Jurkat, Clone E6-1 (cell line): Measurements from ENCODE around the gene STXBP1.
A peak's percentile ranks its signal among the peaks of the same experiment; 100 is the strongest.

Experiments used
- DNase-seq: peaks from one replicate; pipeline ENCODE4 v3.0.0-alpha.2; 2011; ENCODE audit warnings: low read depth, low spot score
- H3K4me3 ChIP-seq: 2 replicates; pipeline ENCODE4 v1.5.1; 2011; ENCODE audit warnings: mild to moderate bottlenecking, low read length, control low read depth, moderate library complexity

Gene STXBP1

DNA sequence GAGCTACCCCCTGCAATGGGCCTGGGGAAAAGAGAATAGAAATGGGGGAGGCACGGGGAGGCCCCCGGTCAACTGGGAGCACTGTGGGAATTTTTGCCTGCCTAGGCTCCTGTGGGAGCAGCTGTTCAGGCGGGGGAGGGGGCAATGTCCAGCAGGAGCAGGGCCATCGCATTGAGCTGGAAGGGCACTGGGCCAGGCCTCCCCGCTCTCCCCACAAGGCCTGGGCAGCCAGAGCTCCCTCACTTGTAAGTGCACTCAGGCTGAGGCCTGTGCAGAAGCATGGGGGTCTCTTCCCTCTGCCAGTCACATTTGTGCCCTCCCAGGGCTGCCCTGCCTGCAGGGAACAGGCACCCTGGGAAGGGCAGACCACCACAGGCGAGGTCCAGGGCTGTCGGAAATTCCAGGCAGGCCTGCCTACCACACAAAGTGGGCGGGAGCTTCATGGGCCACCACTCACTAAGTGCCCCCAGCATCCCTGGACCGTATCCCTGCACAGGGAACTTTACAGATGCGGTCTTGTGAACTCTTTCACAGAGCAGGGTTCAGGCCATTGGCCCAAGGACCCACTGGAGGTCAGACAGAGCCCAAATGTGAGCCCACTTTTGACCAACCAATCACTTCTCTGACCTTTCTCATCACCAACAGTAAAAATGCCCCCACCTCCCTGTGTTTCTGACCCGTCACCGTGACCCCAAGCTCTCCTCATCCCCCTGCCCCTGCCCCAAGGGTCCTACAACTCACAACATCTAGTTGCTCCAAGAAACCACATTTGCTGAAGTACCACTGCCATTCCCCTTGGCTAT lies 93.7 kb downstream of the STXBP1 start:
- DNase-seq, result no peak
- no peak overlapping the region for H3K4me3 ChIP-seq

DNA sequence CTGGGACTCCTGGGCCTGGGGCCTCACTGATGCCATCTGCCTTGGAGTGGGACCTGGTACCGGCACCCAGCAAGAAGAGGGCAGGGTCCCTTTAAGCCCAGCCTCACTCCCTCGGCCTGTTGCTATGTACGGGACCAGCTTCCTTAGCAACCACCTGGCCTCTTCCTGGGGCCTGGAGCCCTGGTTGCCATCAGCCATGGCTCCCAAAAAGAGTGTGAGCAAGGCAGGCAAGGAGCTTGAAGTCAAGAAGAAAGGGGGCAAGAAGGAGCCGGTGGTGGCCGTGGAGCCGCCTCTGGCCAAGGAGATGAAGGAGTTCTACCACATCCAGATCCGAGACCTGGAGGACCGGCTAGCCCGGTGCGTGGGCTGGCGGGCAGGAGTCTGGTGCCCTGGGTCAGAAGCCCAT lies 94.8 kb downstream of the STXBP1 start, which contains the start of gene CFAP157:
Gene CFAP157 (plus strand): TSS at position 153 of the 406 bp plus-strand sequence. CDS start 44 bp downstream, at position 197.
- no peak for DNase-seq
- H3K4me3 ChIP-seq, result peak within 1 kb of the TSS; percentile 2; the same call in 1 of the 2 replicates

DNA sequence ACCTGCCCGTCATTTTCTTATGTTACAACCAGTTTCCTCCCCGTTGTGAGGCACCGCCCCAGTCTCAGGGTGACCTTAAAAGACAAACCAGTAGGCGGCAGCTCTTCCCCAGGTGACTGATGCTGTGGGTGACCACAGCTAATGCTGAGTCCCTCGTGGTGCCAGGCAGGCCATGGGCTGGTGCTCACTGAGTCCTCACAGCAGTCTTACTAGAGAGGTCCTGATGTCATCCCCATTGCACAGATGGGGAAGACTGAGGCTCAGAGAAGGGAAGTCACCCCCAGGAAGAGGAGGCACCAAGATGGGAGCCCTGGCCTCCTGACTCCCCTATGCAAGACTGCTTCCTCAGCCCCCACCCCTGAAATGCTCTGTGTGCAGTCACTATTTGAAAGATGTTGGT lies 95.7 kb downstream of the STXBP1 start:
- H3K4me3 ChIP-seq, result no peak overlapping the region
- DNase-seq, result peak; percentile 55

DNA sequence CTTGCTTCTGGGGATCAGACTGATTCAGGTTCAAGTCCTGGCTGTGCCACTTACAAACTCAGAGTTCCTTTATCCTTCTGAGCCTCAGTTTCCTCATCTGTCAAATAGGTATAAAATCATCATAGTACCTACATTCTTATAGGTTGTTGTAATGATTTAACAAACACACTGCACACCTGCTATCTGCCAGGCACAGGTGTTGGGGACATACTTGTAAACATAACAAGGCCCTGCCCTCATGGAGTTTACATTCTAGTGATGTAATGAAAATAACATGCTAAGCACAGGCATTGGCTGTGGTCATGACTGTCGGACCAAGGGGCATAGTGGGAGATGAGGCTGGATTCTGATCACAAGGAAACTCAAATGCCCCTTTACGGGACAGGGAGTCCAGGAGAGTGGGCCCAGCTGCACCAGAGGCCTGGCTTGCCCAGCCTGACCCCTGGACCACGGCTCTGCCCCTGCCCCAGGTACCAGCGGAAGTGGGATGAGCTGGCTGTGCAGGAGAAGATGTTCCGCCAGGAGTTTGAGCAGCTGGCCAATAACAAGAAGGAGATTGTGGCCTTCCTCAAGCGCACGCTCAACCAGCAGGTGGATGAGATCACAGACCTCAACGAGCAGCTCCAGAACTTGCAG lies 97.0 kb downstream of the STXBP1 start:
- H3K4me3 ChIP-seq, result no peak overlapping the region
- DNase-seq, result no peak

DNA sequence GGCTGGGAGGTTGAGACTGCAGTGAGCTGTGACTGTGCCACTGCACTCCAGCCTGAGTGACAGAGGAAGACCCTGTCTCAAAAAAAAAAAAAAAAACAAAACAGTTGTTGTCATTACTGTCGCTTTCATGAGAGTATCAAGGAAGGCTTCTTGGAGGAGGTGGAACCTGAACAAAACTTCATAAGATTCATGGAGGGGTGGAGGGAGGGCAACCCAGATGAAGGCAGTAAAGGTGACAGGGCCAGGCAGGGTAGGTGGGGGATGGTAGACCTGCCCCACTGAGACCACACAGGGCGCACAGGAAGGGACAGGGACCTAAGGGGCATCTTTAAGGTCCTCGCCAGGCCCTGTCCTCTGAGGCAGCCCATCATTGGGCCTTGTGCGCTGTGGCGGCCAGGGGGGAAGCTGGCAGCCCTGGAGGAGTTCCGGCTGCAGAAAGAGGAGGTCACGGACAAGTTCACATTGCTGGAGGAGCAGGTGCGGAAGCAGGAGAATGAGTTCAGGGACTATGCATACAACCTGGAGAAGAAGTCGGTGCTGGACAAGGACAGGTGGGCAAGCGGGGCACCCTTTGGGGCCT lies 98.2 kb downstream of the STXBP1 start:
- DNase-seq, result no peak
- no peak overlapping the region for H3K4me3 ChIP-seq

DNA sequence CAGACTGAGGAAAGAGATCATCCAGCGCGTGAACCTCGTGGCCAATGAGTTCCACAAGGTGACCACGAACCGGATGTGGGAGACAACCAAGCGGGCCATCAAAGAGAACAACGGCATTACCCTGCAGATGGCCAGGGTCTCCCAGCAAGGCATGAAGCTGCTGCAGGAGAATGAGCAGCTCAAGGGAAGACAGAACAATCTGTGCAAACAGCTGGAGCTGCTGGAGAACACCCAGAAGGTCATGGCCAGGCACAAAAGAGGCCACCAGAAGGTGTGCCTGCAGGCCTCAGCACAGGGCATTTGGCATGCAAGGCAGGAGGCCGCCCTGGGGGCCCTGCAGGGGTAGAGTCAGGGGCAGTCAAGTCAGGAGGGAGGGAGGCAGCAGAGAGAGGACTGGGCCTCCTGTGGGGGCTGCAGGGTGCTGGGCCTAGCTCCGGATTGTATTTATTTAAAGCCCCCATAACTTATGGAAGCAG lies 99.2 kb downstream of the STXBP1 start:
- no peak overlapping the region for H3K4me3 ChIP-seq
- DNase-seq, result peak; percentile 75

DNA sequence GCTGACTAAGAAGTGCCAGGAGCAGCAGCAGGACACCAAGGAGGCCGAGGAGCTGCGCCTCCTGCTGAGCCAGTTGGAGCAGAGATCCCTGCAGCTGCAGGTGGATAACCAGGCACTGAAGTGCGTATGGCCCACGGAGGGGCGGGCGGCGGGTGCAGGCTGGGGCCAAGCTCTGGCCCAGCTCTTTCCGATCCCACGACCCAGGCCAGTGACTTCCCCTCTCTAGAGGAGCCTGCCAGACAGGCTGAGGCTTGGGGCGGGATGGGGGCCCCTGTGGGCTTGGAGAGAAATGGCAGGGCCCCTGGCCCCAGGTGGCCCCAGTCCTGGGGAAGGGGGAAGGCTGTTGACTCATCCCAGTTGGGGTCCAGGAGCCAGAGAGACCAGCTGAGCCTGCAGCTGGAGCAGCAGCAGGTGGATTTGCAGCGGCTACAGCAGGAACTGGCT lies 99.8 kb downstream of the STXBP1 start:
- no peak for DNase-seq
- H3K4me3 ChIP-seq, result no peak overlapping the region

DNA sequence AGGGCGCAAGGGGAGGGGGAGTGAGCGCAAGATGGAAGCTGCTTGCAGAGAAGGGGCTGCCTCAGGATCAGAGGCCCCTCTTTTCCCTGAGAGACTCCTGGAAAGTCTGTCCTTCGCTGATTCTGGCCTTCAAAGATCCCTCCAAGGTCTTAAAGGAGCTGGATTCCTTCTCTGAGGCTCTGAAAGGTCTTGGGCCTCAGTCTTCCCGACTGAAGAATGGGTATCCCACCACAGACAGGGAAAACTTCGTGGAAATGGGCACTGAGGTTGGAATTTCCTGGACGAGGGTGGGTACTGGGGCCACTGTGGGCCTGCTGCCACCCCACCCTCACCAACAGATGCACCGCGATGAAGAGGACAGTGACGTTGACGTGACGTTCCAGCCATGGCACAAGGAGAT lies 100.3 kb downstream of the STXBP1 start:
- no peak for DNase-seq
- no peak overlapping the region for H3K4me3 ChIP-seq

DNA sequence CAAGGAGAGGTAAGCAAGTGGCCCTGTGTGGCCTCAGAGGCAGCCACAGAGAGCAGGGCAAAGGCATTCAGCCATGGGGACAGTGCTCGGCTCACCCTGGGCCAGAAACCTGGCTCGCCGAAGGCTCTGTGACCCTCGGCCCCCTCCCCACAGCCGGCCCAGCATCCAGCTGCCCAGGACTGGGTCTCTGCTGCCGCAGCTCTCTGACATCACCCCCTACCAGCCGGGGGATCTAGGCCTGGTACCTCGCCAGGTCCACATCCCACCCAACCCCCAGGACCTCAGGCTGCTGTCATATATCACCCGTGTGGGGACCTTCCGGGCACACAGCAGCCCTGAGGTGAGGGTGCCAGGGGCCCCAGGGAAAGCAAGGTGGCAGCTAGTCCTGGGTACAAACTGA lies 100.8 kb downstream of the STXBP1 start:
- H3K4me3 ChIP-seq, result no peak overlapping the region
- DNase-seq, result no peak

DNA sequence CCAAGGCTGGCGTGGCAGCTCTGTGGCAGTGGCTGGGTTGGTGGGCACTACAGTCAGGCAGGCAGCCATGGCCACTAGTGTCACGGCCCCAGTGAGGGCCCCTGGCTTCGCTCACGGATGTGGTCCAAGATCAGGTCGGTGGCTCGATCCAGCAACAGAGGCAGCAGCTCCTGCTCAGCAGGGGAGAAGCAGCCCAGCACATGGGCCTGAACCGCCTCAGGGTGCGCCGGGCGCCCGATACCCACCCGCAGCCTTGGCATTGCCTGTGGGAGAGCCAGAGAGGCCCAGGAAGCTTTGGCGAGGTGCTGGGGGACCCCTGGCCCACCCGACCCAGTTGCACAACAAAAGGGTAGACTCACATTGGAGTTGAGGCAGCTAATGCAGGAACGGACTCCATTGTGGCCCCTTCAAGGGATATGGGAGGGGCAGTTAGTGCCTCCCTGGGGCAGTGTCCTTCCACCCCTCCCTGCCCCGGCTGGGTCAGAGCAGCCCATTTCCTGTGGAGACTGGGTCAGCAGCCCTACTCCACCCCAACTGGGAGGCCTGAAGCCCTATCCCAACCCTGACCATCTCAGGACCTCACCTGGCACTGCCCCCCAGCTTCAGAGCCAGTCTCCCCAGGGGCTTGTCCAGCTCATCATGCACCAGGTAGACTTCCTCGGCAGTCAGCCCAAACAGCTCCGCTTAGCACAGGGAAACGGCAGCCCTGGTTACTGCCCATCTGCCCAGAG lies 102.1 kb downstream of the STXBP1 start:
- H3K4me3 ChIP-seq, result peak overlapping the region; percentile 82
- no peak for DNase-seq

DNA sequence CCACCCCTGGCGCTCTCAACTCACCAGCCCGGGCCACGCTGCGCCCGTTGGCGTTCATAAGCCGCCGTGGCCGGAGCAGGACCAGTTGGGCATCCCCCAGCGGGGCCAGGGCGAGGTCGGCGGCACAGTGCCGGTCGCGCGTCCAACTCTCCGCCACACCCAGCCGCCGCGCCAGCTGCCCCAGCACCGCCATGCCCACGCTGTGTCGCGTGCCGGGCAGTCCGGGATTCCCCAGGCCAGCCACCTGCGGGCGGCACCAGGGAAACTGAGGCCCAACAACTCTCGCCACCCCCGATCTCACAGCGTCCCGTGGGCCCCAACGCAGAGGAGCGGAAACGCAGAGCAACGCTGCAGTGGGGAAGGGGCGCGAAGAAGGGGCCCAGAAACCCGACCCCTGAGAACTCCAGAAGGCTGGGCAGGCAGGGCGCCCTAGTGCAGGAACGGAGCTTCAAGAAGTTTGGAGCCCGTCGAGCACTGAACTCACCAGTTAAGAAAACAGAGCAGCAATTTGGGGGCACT lies 102.9 kb downstream of the STXBP1 start:
- peak overlapping the region; percentile 82 for H3K4me3 ChIP-seq
- DNase-seq, result no peak

DNA sequence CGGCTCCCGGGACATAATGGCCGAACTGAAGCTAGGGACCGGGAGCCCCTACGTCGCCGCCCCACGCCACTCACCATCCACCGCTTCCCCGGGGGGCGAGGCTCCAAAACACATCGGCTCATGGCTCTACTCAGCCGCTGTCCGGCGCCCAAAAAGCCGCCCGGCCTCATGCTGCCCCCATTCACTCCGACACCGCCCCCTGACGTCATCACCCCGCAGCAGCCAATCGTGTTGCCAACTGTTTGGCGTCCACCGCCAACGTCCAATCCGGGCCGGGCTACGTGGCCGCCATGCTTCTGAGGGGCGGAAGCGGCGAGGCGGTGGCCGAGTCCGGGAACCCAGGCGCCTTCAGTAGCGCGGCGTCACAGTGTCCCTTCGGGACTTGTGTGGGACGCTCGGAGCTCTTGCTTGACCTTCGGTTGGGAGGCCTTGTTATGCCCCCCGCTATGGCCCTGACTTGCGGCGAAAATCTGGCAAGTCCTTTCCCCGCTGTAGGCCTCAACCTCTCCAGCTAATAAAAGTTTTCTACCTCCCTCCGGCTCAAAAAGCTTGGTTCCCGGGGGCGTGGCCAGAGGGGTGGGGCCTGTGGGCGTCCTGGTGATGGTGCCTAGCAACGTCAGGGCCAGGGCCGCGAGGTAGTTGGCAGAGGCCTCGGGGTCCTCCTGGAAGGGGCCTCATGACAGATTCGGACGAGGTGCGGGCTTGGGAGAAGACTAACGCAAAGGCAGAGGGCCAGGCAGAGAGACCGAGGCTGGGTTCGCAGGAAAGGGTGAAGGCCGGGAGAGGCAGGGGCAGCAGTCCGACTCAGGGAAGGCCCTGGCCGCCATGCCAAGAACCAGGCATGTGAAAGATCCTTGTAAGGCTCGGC lies 103.6 kb downstream of the STXBP1 start, which contains the start of the genes PTRH1 and TTC16:
Gene PTRH1 (minus strand): TSS at position 194 of the 868 bp plus-strand sequence. CDS start 24 bp downstream, at position 170.
Gene TTC16 (plus strand): TSS at position 610 of the 868 bp plus-strand sequence. CDS start 67 bp downstream, at position 677.
- DNase-seq, result peak; percentile 86
- peak within 1 kb of the TSS; percentile 82 for H3K4me3 ChIP-seq

DNA sequence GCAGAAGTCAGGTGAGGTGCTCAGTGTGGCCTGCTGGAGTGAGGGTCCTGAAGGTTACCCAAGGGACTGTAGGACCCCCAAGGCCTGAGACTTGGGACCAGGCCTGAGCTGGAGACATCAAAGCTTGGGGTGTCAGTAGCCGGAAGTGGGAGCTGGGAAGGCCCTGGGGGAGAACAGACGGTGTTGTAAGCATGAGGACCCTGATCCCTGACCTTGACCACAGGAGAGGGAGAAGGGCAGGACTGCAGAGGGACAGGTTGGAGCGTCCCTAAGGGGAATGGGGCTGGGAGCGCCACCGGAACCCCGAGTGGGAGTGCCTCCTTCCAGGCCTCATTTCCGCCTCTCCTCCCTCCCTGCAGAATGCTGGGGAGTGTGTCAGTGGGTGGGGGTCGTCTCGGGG lies 104.3 kb downstream of the STXBP1 start:
- H3K4me3 ChIP-seq, result no peak overlapping the region
- DNase-seq, result no peak

DNA sequence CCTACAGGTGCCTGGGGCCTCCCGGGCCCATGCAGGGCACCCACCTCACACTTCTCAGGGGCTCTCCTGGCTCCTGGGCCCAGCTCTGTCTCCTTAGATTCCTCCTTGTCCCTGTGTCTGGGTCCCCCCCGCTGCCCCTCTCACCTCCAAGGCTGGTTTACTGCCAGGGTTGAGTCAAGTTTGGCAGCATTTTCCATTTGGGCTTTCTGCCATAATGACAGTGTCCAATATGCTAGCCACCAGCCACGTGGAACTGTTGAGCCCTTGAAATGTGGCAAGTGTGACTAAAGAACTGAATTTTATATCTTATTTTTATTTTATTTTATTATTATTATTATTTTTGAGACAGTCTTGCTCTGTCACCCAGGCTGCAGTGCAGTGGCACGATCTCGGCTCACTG lies 105.7 kb downstream of the STXBP1 start:
- no peak for DNase-seq
- H3K4me3 ChIP-seq, result no peak overlapping the region

DNA sequence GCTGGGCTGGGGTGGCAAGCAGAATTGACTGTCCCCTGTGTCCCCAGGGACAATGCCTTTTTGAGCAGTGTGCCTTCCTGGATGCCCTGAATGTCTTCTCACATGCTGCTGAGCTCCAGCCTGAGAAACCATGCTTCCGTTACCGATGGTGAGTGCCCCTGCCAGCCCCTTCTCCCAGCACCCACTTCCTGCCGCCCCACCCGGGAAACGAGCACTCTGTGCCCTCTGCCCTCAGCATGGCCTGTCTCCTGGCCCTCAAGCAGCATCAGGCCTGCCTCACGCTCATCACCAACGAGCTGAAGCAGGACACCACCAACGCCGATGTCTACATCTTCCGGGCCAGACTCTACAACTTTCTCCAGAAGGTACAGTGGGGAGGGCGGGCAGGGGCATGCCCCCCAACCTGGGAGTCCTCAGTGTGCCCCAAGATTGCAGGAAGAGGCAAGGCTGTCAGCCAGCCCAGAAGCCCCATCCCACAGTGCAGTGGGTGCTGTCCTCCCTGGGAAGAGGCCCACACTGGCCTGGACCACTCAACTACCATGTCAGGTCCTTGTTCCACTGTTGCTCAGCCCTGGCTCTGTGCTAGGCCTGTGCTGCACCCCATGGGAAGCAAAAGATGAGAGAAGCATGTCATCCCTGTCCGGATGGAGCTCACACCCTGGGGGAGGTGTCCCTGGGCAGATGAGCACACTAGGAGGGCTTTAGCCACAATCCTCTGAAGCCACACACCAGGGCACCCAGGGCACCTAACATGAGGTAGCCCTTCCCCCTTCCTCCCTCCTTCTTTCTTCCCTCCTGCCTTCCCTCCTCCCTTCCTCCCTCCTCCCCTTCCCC lies 108.2 kb downstream of the STXBP1 start:
- peak overlapping the region; percentile 54 for H3K4me3 ChIP-seq
- DNase-seq, result peak; percentile 77

DNA sequence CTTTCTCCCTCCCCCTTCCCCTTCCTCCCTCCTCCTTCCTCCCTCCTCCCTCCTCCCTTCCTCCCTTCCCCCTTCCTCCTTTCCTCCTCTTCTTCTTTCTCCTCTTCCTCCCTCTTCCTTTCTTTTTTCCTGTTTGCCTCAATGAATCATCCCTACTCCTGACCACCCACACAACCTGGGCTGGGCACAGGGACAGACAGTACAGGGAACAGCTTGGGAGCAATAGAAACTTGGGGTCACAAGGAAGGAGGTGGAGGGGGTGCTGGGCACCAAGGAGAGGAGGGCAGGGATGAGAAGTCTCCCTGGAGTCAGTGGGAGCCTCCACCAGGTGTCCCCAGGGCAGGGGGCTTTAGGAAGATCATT lies 108.8 kb downstream of the STXBP1 start:
- no peak for DNase-seq
- no peak overlapping the region for H3K4me3 ChIP-seq

DNA sequence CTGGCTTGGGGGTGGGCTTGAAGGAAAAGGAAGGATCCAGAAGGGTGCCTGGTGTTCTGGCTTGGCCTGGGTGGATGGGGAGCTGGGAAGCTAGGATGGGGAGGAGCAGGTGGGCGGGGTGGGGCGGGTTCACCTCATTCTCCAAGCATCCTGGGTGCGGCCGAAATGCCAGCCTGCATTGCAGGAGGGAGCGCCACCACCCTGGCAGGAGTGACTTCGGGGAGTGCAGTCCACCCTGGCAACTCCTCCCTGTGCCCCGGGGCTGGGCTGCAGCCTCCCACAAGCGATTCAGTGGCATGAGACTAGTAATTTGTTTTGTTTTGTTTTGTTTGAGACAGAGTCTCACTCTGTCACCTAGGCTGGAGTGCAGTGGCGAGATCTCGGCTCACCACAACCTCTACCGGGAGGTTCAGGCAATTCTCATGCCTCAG lies 109.3 kb downstream of the STXBP1 start:
- no peak overlapping the region for H3K4me3 ChIP-seq
- no peak for DNase-seq
